HEK293 (cell line): ENCODE measurements around the gene JCHAIN.

Source experiments
- BCL11A ChIP-seq: fragments of 450-650 bp; formaldehyde crosslinking; IDR thresholded peaks from 2 replicates; pipeline ENCODE4 v1.5.1; 2016; ENCODE audit warnings: low read depth, missing biosample characterization, missing genetic modification characterization
- IKZF3 ChIP-seq: fragments of 450-650 bp; IDR thresholded peaks from 2 replicates; pipeline ENCODE4 v1.5.0; 2018; ENCODE audit warnings: missing biosample characterization, mild to moderate bottlenecking, missing genetic modification characterization, moderate library complexity
- KLF7 ChIP-seq: fragments of 450-650 bp; formaldehyde crosslinking; IDR thresholded peaks from 2 replicates; pipeline ENCODE4 v1.5.1; 2016; ENCODE audit warnings: missing biosample characterization, missing genetic modification characterization, borderline replicate concordance
- OVOL3 ChIP-seq: fragments of 450-650 bp; formaldehyde crosslinking; IDR thresholded peaks from 2 replicates; pipeline ENCODE4 v1.5.1; 2016; ENCODE audit warnings: missing biosample characterization, missing genetic modification characterization
- RBAK ChIP-seq: fragments of 450-650 bp; formaldehyde crosslinking; IDR thresholded peaks from 2 replicates; pipeline ENCODE4 v1.5.1; 2016; ENCODE audit warnings: missing biosample characterization, missing genetic modification characterization
- YY2 ChIP-seq: fragments of 450-650 bp; formaldehyde crosslinking; IDR thresholded peaks from 2 replicates; pipeline ENCODE4 v1.5.1; 2016; ENCODE audit warnings: missing biosample characterization, missing genetic modification characterization
- ZEB2 ChIP-seq: fragments of 450-650 bp; formaldehyde crosslinking; IDR thresholded peaks from 2 replicates; pipeline ENCODE4 v1.5.1; 2016; ENCODE audit warnings: missing biosample characterization, missing genetic modification characterization
- ZFP3 ChIP-seq: fragments of 450-650 bp; formaldehyde crosslinking; IDR thresholded peaks from 2 replicates; pipeline ENCODE4 v1.5.1; 2016; ENCODE audit warnings: low read depth, missing biosample characterization, missing genetic modification characterization
- ZFP37 ChIP-seq: fragments of 450-650 bp; formaldehyde crosslinking; IDR thresholded peaks from 2 replicates; pipeline ENCODE4 v1.5.1; 2016; ENCODE audit warnings: missing biosample characterization, missing genetic modification characterization
- ZIC2 ChIP-seq: fragments of 450-650 bp; formaldehyde crosslinking; IDR thresholded peaks from 2 replicates; pipeline ENCODE4 v1.5.1; 2016; ENCODE audit warnings: missing biosample characterization, missing genetic modification characterization
- ZNF114 ChIP-seq: fragments of 450-650 bp; formaldehyde crosslinking; IDR thresholded peaks from 2 replicates; pipeline ENCODE4 v1.5.0; 2017; ENCODE audit warnings: missing biosample characterization, missing genetic modification characterization
- ZNF157 ChIP-seq: fragments of 450-650 bp; formaldehyde crosslinking; IDR thresholded peaks from 2 replicates; pipeline ENCODE4 v1.5.1; 2016; ENCODE audit warnings: missing biosample characterization, missing genetic modification characterization
- ZNF169 ChIP-seq: fragments of 450-650 bp; formaldehyde crosslinking; IDR thresholded peaks from 2 replicates; pipeline ENCODE4 v1.5.1; 2016; ENCODE audit warnings: missing biosample characterization, missing genetic modification characterization
- ZNF175 ChIP-seq: fragments of 450-650 bp; formaldehyde crosslinking; IDR thresholded peaks from 2 replicates; pipeline ENCODE4 v1.5.1; 2016; ENCODE audit warnings: missing biosample characterization, missing genetic modification characterization
- ZNF184 ChIP-seq: fragments of 450-650 bp; IDR thresholded peaks from 2 replicates; pipeline ENCODE4 v1.5.1; 2018; ENCODE audit warnings: missing biosample characterization, mild to moderate bottlenecking, missing genetic modification characterization
- ZNF214 ChIP-seq: fragments of 450-650 bp; formaldehyde crosslinking; IDR thresholded peaks from 2 replicates; pipeline ENCODE4 v1.5.1; 2017; ENCODE audit warnings: missing biosample characterization, mild to moderate bottlenecking, missing genetic modification characterization, borderline replicate concordance
- ZNF221 ChIP-seq: fragments of 450-650 bp; formaldehyde crosslinking; IDR thresholded peaks from 2 replicates; pipeline ENCODE4 v1.5.1; 2017; ENCODE audit warnings: missing biosample characterization, missing genetic modification characterization, borderline replicate concordance
- ZNF530 ChIP-seq: fragments of 450-650 bp; formaldehyde crosslinking; IDR thresholded peaks from 2 replicates; pipeline ENCODE4 v1.5.1; 2016; ENCODE audit warnings: low read depth, missing biosample characterization, missing genetic modification characterization
- ZNF621 ChIP-seq: fragments of 450-650 bp; formaldehyde crosslinking; IDR thresholded peaks from 2 replicates; pipeline ENCODE4 v1.5.1; 2017; ENCODE audit warnings: missing biosample characterization, missing genetic modification characterization
- ZNF626 ChIP-seq: fragments of 450-650 bp; sonication (Bioruptor Pico); formaldehyde crosslinking; IDR thresholded peaks from 2 replicates; pipeline ENCODE4 v1.5.1; 2018; ENCODE audit warnings: missing biosample characterization, missing genetic modification characterization, inconsistent platforms
- ZNF629 ChIP-seq: fragments of 450-650 bp; formaldehyde crosslinking; IDR thresholded peaks from 2 replicates; pipeline ENCODE4 v1.5.1; 2017; ENCODE audit warnings: missing biosample characterization, missing genetic modification characterization
- ZNF677 ChIP-seq: fragments of 450-650 bp; IDR thresholded peaks from 2 replicates; pipeline ENCODE4 v1.5.0; 2018; ENCODE audit warnings: missing biosample characterization, mild to moderate bottlenecking, missing genetic modification characterization, moderate library complexity
- ZNF692 ChIP-seq: fragments of 450-650 bp; formaldehyde crosslinking; IDR thresholded peaks from 2 replicates; pipeline ENCODE4 v1.5.1; 2016; ENCODE audit warnings: missing biosample characterization, missing genetic modification characterization
- ZNF777 ChIP-seq: fragments of 450-650 bp; formaldehyde crosslinking; IDR thresholded peaks from 2 replicates; pipeline ENCODE4 v1.5.1; 2017; ENCODE audit warnings: missing biosample characterization, missing genetic modification characterization, borderline replicate concordance
- ZNF791 ChIP-seq: fragments of 450-650 bp; formaldehyde crosslinking; IDR thresholded peaks from 2 replicates; pipeline ENCODE4 v1.5.1; 2016; ENCODE audit warnings: missing biosample characterization, missing genetic modification characterization
- ZNF830 ChIP-seq: fragments of 450-650 bp; IDR thresholded peaks from 2 replicates; pipeline ENCODE4 v1.5.0; 2018; ENCODE audit warnings: missing biosample characterization, missing genetic modification characterization, low read depth, mild to moderate bottlenecking, moderate library complexity
- TF ChIP-seq, protein P1 (sequence below): fragments of 450-650 bp; formaldehyde crosslinking; IDR thresholded peaks from 2 replicates; pipeline ENCODE4 v1.5.1; 2016; ENCODE audit warnings: missing biosample characterization, missing genetic modification characterization
- TF ChIP-seq, protein P2 (sequence below): fragments of 450-650 bp; formaldehyde crosslinking; IDR thresholded peaks from 2 replicates; pipeline ENCODE4 v1.5.1; 2016; ENCODE audit warnings: missing biosample characterization, missing genetic modification characterization
- TF ChIP-seq, protein P3 (sequence below): fragments of 450-650 bp; IDR thresholded peaks from 2 replicates; pipeline ENCODE4 v1.5.1; 2018; ENCODE audit warnings: missing biosample characterization, missing genetic modification characterization
- TF ChIP-seq, protein P4 (sequence below): fragments of 450-650 bp; formaldehyde crosslinking; IDR thresholded peaks from 2 replicates; pipeline ENCODE4 v1.5.1; 2016; ENCODE audit warnings: missing biosample characterization, missing genetic modification characterization

Gene JCHAIN

GRCh38 chr4:70687821-70688794 is 21.8 kb upstream of the JCHAIN start, which contains the start of gene UTP3 (continued):
- TF ChIP-seq ZNF184 (tag by site-specific recombination) = peak; percentile 80; the same call in 1 of the 2 replicates
- no peak for TF ChIP-seq ZNF621
- TF ChIP-seq ZNF830 (tag by site-specific recombination) = no peak
- TF ChIP-seq BCL11A (tag by site-specific recombination) = no peak
- TF ChIP-seq ZNF791 (tag by site-specific recombination) = no peak
- peak; percentile 98 for TF ChIP-seq ZEB2 (tag by site-specific recombination)
- TF ChIP-seq ZNF629 = peak; percentile 91
- TF ChIP-seq ZNF157 (tag by site-specific recombination) = no peak
- TF ChIP-seq ZNF777 = 0 out of 2 replicates have a peak, but pooled peaks have one; percentile 17
- no peak for TF ChIP-seq ZNF626
- no peak for TF ChIP-seq ZNF114 (tag by site-specific recombination)
- no peak for TF ChIP-seq ZNF175 (tag by site-specific recombination)
- TF ChIP-seq, protein P1, sequence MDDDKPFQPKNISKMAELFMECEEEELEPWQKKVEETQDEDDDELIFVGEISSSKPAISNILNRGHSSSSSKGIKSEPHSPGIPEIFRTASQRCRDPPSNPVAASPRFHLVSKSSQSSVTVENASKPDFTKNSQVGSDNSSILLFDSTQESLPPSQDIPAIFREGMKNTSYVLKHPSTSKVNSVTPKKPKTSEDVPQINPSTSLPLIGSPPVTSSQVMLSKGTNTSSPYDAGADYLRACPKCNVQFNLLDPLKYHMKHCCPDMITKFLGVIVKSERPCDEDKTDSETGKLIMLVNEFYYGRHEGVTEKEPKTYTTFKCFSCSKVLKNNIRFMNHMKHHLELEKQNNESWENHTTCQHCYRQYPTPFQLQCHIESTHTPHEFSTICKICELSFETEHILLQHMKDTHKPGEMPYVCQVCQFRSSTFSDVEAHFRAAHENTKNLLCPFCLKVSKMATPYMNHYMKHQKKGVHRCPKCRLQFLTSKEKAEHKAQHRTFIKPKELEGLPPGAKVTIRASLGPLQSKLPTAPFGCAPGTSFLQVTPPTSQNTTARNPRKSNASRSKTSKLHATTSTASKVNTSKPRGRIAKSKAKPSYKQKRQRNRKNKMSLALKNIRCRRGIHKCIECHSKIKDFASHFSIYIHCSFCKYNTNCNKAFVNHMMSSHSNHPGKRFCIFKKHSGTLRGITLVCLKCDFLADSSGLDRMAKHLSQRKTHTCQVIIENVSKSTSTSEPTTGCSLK (tag by site-specific recombination) = no peak
- TF ChIP-seq ZNF530 (tag by site-specific recombination) = no peak
- TF ChIP-seq YY2 (tag by site-specific recombination) = 0 out of 2 replicates have a peak, but pooled peaks have one; percentile 17
- TF ChIP-seq, protein P2, sequence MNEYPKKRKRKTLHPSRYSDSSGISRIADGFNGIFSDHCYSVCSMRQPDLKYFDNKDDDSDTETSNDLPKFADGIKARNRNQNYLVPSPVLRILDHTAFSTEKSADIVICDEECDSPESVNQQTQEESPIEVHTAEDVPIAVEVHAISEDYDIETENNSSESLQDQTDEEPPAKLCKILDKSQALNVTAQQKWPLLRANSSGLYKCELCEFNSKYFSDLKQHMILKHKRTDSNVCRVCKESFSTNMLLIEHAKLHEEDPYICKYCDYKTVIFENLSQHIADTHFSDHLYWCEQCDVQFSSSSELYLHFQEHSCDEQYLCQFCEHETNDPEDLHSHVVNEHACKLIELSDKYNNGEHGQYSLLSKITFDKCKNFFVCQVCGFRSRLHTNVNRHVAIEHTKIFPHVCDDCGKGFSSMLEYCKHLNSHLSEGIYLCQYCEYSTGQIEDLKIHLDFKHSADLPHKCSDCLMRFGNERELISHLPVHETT (tag by site-specific recombination) = peak; percentile 98
- TF ChIP-seq, protein P3, sequence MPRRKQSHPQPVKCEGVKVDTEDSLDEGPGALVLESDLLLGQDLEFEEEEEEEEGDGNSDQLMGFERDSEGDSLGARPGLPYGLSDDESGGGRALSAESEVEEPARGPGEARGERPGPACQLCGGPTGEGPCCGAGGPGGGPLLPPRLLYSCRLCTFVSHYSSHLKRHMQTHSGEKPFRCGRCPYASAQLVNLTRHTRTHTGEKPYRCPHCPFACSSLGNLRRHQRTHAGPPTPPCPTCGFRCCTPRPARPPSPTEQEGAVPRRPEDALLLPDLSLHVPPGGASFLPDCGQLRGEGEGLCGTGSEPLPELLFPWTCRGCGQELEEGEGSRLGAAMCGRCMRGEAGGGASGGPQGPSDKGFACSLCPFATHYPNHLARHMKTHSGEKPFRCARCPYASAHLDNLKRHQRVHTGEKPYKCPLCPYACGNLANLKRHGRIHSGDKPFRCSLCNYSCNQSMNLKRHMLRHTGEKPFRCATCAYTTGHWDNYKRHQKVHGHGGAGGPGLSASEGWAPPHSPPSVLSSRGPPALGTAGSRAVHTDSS (tag by site-specific recombination) = no peak
- TF ChIP-seq ZFP3 = no peak
- TF ChIP-seq ZNF169 (tag by site-specific recombination) = no peak
- TF ChIP-seq ZNF677 (tag by site-specific recombination) = no peak
- TF ChIP-seq ZIC2 = no peak
- TF ChIP-seq IKZF3 (tag by site-specific recombination) = peak; percentile 83
- TF ChIP-seq OVOL3 (tag by site-specific recombination) = no peak; the same call in 1 of the 2 replicates
- TF ChIP-seq ZNF221 (tag by site-specific recombination) = no peak
- peak; percentile 91 for TF ChIP-seq ZFP37 (tag by site-specific recombination)
- TF ChIP-seq RBAK (tag by site-specific recombination) = no peak
- TF ChIP-seq, protein P4, sequence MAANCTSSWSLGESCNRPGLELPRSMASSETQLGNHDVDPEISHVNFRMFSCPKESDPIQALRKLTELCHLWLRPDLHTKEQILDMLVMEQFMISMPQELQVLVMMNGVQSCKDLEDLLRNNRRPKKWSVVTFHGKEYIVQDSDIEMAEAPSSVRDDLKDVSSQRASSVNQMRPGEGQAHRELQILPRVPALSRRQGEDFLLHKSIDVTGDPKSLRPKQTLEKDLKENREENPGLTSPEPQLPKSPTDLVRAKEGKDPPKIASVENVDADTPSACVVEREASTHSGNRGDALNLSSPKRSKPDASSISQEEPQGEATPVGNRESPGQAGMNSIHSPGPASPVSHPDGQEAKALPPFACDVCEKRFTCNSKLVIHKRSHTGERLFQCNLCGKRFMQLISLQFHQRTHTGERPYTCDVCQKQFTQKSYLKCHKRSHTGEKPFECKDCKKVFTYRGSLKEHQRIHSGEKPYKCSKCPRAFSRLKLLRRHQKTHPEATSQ = peak; percentile 94
- no peak for TF ChIP-seq ZNF214 (tag by site-specific recombination)
- peak; percentile 91 for TF ChIP-seq ZNF692 (tag by site-specific recombination)
- peak; percentile 56; the same call in 1 of the 2 replicates for TF ChIP-seq KLF7 (tag by site-specific recombination)
